Lung (tissue), 12 donors: ENCODE results near the gene PANK1. TPM values are rescaled to one million over a fixed set of nuclear protein-coding genes. Genes with fewer than 3 reads are reported as not detected.

Experiments used
- ATAC-seq: fragments of 200-7000 bp; cut with Tn5 transposase; one replicate; pipeline ENCODE4 v1.9.1; 2020; ENCODE audit warnings: moderate number of reproducible peaks; ENCODE audit not compliant: insufficient read depth, low FRiP score
- DNase-seq, 3 donors: peaks; one replicate each; pipeline ENCODE4 v3.0.0-alpha.2; 2013 to 2017
- H3K27ac ChIP-seq, 2 donors: one replicate each; pipeline ENCODE4 v1.5.1; 2013; ENCODE audit warnings: mild to moderate bottlenecking in 2 of 2, moderate library complexity in 2 of 2, control low read depth in 1 of 2, inconsistent platforms in 1 of 2, low read depth in 1 of 2, low read length in 1 of 2
- H3K27me3 ChIP-seq, 3 donors: one replicate each; pipeline ENCODE4 v1.5.1; 2013; ENCODE audit warnings: low read length in 2 of 3; ENCODE audit not compliant: control insufficient read depth in 3 of 3, insufficient read depth in 3 of 3
- H3K36me3 ChIP-seq, 4 donors: one replicate each; pipeline ENCODE4 v1.5.1; 2013; ENCODE audit warnings: low read length in 4 of 4, mild to moderate bottlenecking in 1 of 4, moderate library complexity in 1 of 4; ENCODE audit not compliant: control insufficient read depth in 4 of 4, insufficient read depth in 4 of 4
- H3K4me1 ChIP-seq, 5 donors: one replicate each; pipeline ENCODE4 v1.5.1; 2013; ENCODE audit warnings: low read length in 5 of 5, mild to moderate bottlenecking in 2 of 5, moderate library complexity in 1 of 5; ENCODE audit not compliant: control insufficient read depth in 5 of 5, insufficient read depth in 5 of 5
- H3K4me3 ChIP-seq: one replicate; pipeline ENCODE4 v1.5.1; 2013; ENCODE audit warnings: mild to moderate bottlenecking, control low read depth, moderate library complexity
- H3K9ac ChIP-seq, 2 donors: one replicate each; pipeline ENCODE4 v1.5.1; 2013; ENCODE audit warnings: low read length in 2 of 2, control low read depth in 1 of 2; ENCODE audit not compliant: insufficient read depth in 1 of 2
- H3K9me3 ChIP-seq, 4 donors: one replicate each; pipeline ENCODE4 v1.5.1; 2013; ENCODE audit warnings: low read length in 3 of 4, mild to moderate bottlenecking in 1 of 4, moderate library complexity in 1 of 4; ENCODE audit not compliant: control insufficient read depth in 4 of 4, insufficient read depth in 3 of 4
- WGBS, 2 donors: extraction: QIAGEN DNeasy Blood & Tissue Kit; methylation state at CpG; one replicate each; pipeline ENCODE4 v1.1.7; 2013; 5-methylcytosine and 5-hydroxymethylcytosine counted together
- polyA plus RNA-seq, 2 donors: library from polyadenylated mRNA; stranded (reverse); fragments of 200-250 nt; gene quantifications; one replicate each; pipeline ENCODE4 v1.2.1, GENCODE V29; 2013
- total RNA-seq, 2 donors: library from RNA; depleted of rRNA in 1 of 2; stranded (reverse); fragments of >200 nt in 1 of 2; gene quantifications; one replicate each; pipeline ENCODE4 v1.2.1, GENCODE V29; 2014 to 2021
- TF ChIP-seq, protein P1 (sequence below): IDR thresholded peaks from 2 replicates; pipeline ENCODE4 v1.5.1; 2012; ENCODE audit warnings: mild to moderate bottlenecking; ENCODE audit errors: control extremely low read depth, extremely low read depth
- donor health status: control.
- donor health status: control.
- donor health status: Bipolar disorder and iron deficiency.
- donor health status: healthy.
- donor health status: DM: yes; HTN: yes; CAD: no.

PANK1 gene
- total and polyA plus RNA-seq, 4 donors: 1.6 to 18.3 (median 4.4) TPM

DNA sequence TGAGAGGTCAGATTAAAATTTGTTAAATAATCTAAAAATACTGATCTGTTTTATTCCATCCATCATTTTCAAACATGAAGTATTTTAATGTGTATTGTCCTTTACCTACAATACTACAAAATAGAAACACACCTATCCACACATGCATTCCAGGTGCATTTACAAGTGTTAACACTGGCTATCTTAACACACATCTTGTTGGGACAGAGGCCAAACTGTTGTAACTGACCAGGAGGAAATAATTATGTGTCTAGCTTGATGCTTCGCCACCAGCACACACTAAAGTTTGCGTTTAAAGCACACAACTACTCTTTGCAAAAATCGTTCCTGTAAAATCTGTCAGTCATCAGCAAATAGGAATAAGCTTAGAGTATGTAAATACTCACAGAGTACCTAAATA is 2.8 kb downstream of the PANK1 start:
- ATAC-seq (no peak), DNase-seq (no peak)
- 69 to 76% methylated on average over 3 of the region's 3 CpGs for WGBS, 2 donors
- no peaks in the 10 kb centered on the region for H3K27me3 ChIP-seq
- TF ChIP-seq, protein P1, sequence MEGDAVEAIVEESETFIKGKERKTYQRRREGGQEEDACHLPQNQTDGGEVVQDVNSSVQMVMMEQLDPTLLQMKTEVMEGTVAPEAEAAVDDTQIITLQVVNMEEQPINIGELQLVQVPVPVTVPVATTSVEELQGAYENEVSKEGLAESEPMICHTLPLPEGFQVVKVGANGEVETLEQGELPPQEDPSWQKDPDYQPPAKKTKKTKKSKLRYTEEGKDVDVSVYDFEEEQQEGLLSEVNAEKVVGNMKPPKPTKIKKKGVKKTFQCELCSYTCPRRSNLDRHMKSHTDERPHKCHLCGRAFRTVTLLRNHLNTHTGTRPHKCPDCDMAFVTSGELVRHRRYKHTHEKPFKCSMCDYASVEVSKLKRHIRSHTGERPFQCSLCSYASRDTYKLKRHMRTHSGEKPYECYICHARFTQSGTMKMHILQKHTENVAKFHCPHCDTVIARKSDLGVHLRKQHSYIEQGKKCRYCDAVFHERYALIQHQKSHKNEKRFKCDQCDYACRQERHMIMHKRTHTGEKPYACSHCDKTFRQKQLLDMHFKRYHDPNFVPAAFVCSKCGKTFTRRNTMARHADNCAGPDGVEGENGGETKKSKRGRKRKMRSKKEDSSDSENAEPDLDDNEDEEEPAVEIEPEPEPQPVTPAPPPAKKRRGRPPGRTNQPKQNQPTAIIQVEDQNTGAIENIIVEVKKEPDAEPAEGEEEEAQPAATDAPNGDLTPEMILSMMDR: no peak
- peaks cover 0 to 34% (median 11%) of the 10 kb centered on the region in 5 donors for H3K4me1 ChIP-seq
- no peak overlapping the region for H3K9ac ChIP-seq
- no peak overlapping the region for H3K4me3 ChIP-seq
- H3K36me3 ChIP-seq: no peaks in the 10 kb centered on the region
- no peaks in the 10 kb centered on the region for H3K9me3 ChIP-seq
- H3K27ac ChIP-seq: no peak overlapping the region

DNA sequence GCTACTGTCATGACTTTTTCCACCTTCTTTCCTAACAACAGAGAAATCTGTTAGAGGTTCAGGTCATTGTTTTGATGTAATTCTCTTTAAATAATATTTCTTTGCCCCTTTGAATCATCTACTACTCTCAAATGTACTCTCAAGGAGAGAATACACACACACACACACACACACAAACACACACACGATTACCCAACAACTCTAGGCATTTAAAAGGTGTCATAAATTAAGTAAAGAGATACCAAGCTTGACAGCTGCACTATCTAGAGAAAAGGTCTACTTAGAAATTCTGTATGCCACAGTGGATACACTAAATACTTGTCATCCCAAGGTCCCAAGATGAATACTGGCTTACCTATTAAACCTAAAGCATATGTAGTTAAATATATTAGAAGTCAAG is 4.8 kb downstream of the PANK1 start:
- no peaks in the 10 kb centered on the region for H3K9me3 ChIP-seq
- WGBS, 2 donors: 82 to 84% methylated on average over 1 of the region's 1 CpG
- DNase-seq (no peak), ATAC-seq (no peak)
- no peak overlapping the region for H3K9ac ChIP-seq
- TF ChIP-seq, protein P1: no peak
- H3K4me3 ChIP-seq: no peak overlapping the region
- H3K4me1 ChIP-seq: peaks cover 0 to 14% (median 6%) of the 10 kb centered on the region in 5 donors
- H3K27ac ChIP-seq: no peak overlapping the region
- no peaks in the 10 kb centered on the region for H3K27me3 ChIP-seq
- H3K36me3 ChIP-seq: no peaks in the 10 kb centered on the region

DNA sequence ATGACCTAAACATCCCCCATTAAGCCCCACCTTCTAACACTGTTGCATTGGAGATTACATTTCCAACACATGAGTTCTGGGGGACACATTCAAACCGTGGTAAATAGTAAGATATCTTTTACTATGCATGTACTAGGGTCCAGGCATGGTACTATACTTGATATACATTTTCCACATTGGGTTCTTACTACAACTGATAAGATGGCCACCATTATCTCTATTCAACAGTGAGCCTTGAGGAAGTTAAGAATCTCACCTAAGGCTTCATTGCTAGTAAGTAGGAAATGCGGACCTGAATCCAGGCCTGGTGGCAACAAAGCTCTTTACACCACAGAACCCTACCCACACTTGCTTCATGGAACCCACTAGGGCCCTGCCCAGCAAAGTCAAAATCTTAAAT is 5.7 kb downstream of the PANK1 start:
- no peak overlapping the region for H3K27ac ChIP-seq
- no peak overlapping the region for H3K4me3 ChIP-seq
- no peaks in the 10 kb centered on the region for H3K27me3 ChIP-seq
- TF ChIP-seq, protein P1: no peak
- H3K36me3 ChIP-seq: no peaks in the 10 kb centered on the region
- 96 to 100% methylated on average over 2 of the region's 2 CpGs for WGBS, 2 donors
- peaks cover 0 to 13% (median 6%) of the 10 kb centered on the region in 5 donors for H3K4me1 ChIP-seq
- no peaks in the 10 kb centered on the region for H3K9me3 ChIP-seq
- DNase-seq (no peak), ATAC-seq (no peak)
- no peak overlapping the region for H3K9ac ChIP-seq

DNA sequence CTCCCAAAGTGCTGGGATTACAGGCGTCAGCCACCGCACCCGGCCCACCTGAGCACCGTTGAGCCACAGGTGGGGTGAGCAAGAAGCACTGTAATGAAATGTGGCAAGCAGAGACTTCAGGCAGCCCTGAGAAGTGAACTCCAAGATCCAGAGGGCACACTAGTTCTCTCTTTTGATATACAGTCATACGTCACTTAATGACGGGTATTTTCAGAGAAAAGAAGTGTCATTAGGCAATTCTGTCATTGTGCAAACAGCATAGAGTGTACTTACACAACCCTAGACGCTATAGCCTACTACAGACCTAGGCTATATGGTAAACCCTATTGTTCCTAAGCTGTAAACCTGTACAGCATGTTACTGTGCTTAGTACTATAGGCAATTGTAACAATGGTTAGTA is 7.9 kb downstream of the PANK1 start:
- no peak overlapping the region for H3K27ac ChIP-seq
- H3K27me3 ChIP-seq: no peaks in the 10 kb centered on the region
- WGBS, 2 donors: 61 to 79% methylated on average over 7 of the region's 7 CpGs
- H3K9me3 ChIP-seq: no peaks in the 10 kb centered on the region
- H3K4me3 ChIP-seq: no peak overlapping the region
- DNase-seq (no peak), ATAC-seq (no peak)
- H3K4me1 ChIP-seq: peaks cover 0 to 12% (median under 1%) of the 10 kb centered on the region in 5 donors
- peaks cover 0 to 7% (median 2%) of the 10 kb centered on the region in 4 donors for H3K36me3 ChIP-seq
- H3K9ac ChIP-seq: no peak overlapping the region
- TF ChIP-seq, protein P1: no peak
